B cell (primary cell): Measurements from ENCODE around the gene STPG4. TPM values are rescaled to one million over a fixed set of nuclear protein-coding genes. Genes with fewer than 3 reads are reported as not detected.

Experiments used
- ATAC-seq: fragments of 200-7000 bp; cut with Tn5 transposase; one replicate; pipeline ENCODE4 v1.10.0; 2021; ENCODE audit warnings: low read depth, mild to moderate bottlenecking, moderate number of reproducible peaks, moderate library complexity
- CTCF ChIA-PET: fragments of 350-600 bp; sonication (Branson Sonifier 250); formaldehyde crosslinking; loops from one replicate; lab custom pipeline; 2021; ENCODE audit warnings: antibody characterized with exemption, inconsistent platforms; lab: Charles Lee
- POLR2A ChIA-PET: fragments of 350-600 bp; sonication (Branson Sonifier 250); formaldehyde crosslinking; loops from one replicate; lab custom pipeline; 2021; ENCODE audit warnings: antibody characterized with exemption; lab: Charles Lee
- DNase-seq: peaks from one replicate; pipeline ENCODE4 v3.0.0; 2013
- H2AFZ ChIP-seq: 2 replicates; pipeline ENCODE4 v1.6.1; 2012; ENCODE audit warnings: mild to moderate bottlenecking, low read depth, low read length; ENCODE audit not compliant: insufficient read depth, poor library complexity, severe bottlenecking
- H3K27ac ChIP-seq, 2 donors: 1 replicate in 1 of 2; 2 replicates in 1 of 2; pipeline ENCODE4 v1.5.1; 2012 to 2013; ENCODE audit warnings: low read length in 2 of 2, mild to moderate bottlenecking in 2 of 2, moderate library complexity in 1 of 2
- H3K27me3 ChIP-seq, 4 experiments: fragments of 200-600 bp in 1 of 4; sonication (generic) in 1 of 4; replicated peaks in 1 of 4; 1 replicate in 2 of 4; 2 replicates in 2 of 4; pipeline versions ENCODE4 v1.6.1 to v1.7.0; 2013 to 2016; ENCODE audit warnings: low read length in 3 of 4, mild to moderate bottlenecking in 2 of 4, mixed read lengths in 1 of 4, moderate library complexity in 1 of 4; ENCODE audit not compliant: insufficient read depth in 4 of 4, control insufficient read depth in 3 of 4; ENCODE audit errors: control extremely low read depth in 1 of 4
- H3K36me3 ChIP-seq, 2 experiments: replicated peaks in 1 of 2; 1 replicate in 1 of 2; 2 replicates in 1 of 2; pipeline versions ENCODE4 v1.6.1 to v1.7.1; 2013; ENCODE audit warnings: low read length in 1 of 2; ENCODE audit not compliant: insufficient read depth in 2 of 2, control insufficient read depth in 1 of 2; ENCODE audit errors: control extremely low read depth in 1 of 2, extremely low read depth in 1 of 2
- H3K4me1 ChIP-seq, 2 donors: fragments of 200-600 bp in 1 of 2; sonication (generic) in 1 of 2; 1 replicate in 1 of 2; 2 replicates in 1 of 2; pipeline versions ENCODE4 v1.5.1 to v1.6.1; 2013 to 2017; ENCODE audit warnings: low read length in 2 of 2; ENCODE audit not compliant: control insufficient read depth in 2 of 2, insufficient read depth in 2 of 2
- H3K4me2 ChIP-seq: replicated peaks from 2 replicates; pipeline ENCODE3; 2012; ENCODE audit warnings: mild to moderate bottlenecking, low read depth, low read length; ENCODE audit not compliant: poor library complexity, severe bottlenecking
- H3K4me3 ChIP-seq, 5 experiments: fragments of 200-600 bp in 1 of 5; sonication (generic) in 1 of 5; 1 replicate in 3 of 5; 2 replicates in 2 of 5; pipeline versions ENCODE4 v1.5.1 to v1.7.0; 2011 to 2016; ENCODE audit warnings: low read length in 4 of 5, mild to moderate bottlenecking in 4 of 5, low read depth in 2 of 5, control low read depth in 1 of 5, moderate library complexity in 1 of 5; ENCODE audit not compliant: insufficient read depth in 1 of 5; ENCODE audit errors: control extremely low read depth in 1 of 5, extremely low read depth in 1 of 5
- H3K79me2 ChIP-seq: fragments of 200-600 bp; sonication (generic); one replicate; pipeline ENCODE4 v1.6.0; 2016; ENCODE audit warnings: low read length; ENCODE audit not compliant: control insufficient read depth, insufficient read depth
- H3K9ac ChIP-seq: fragments of 200-600 bp; sonication (generic); 2 replicates; pipeline ENCODE4 v1.6.1; 2017; ENCODE audit warnings: mild to moderate bottlenecking, low read length, moderate library complexity
- H3K9me3 ChIP-seq, 3 donors: one replicate each; pipeline versions ENCODE4 v1.6.1 to v1.7.1; 2013; ENCODE audit warnings: low read length in 2 of 3; ENCODE audit not compliant: control insufficient read depth in 2 of 3, insufficient read depth in 1 of 3; ENCODE audit errors: control extremely low read depth in 1 of 3
- H4K20me1 ChIP-seq: 2 replicates; pipeline ENCODE4 v1.6.0; 2012; ENCODE audit warnings: mild to moderate bottlenecking, low read length; ENCODE audit not compliant: insufficient read depth, control insufficient read depth, poor library complexity, severe bottlenecking
- H3K27ac Mint-ChIP-seq: one replicate; pipeline ENCODE4 v1.8.0; 2021; ENCODE audit warnings: mixed read lengths
- H3K27me3 Mint-ChIP-seq: one replicate; pipeline ENCODE4 v1.8.0; 2021; ENCODE audit warnings: mixed read lengths
- H3K4me1 Mint-ChIP-seq: one replicate; pipeline ENCODE4 v1.8.0; 2021; ENCODE audit warnings: mixed read lengths
- H3K4me3 Mint-ChIP-seq: one replicate; pipeline ENCODE4 v1.8.0; 2021; ENCODE audit warnings: mixed read lengths
- H3K9me3 Mint-ChIP-seq: one replicate; pipeline ENCODE4 v1.8.0; 2022; ENCODE audit warnings: mixed read lengths; ENCODE audit not compliant: insufficient read depth
- CTCF ChIP-seq: fragments of 200-600 bp; IDR thresholded peaks from one replicate; pipeline ENCODE4 v1.8.0; 2022; ENCODE audit warnings: antibody characterized with exemption, mild to moderate bottlenecking
- EZH2 ChIP-seq: IDR thresholded peaks from 2 replicates; pipeline ENCODE4 v1.6.1; 2012; ENCODE audit warnings: borderline replicate concordance, low read depth, mild to moderate bottlenecking, moderate library complexity, low read length; ENCODE audit not compliant: insufficient read depth, poor library complexity, severe bottlenecking
- WGBS: methylation state at CpG from one replicate; pipeline ENCODE4 v1.1.5; 2013; ENCODE audit warnings: missing lambda C conversion rate; ENCODE audit not compliant: insufficient coverage; 5-methylcytosine and 5-hydroxymethylcytosine counted together
- intact Hi-C: fragments of 100-400 bp; cut with micrococcal nuclease; formaldehyde crosslinking; loops from one replicate; pipeline ENCODE4 v1.10.0; 2022
- polyA plus RNA-seq: library from polyadenylated mRNA; depleted of rRNA; stranded (reverse); fragments of >200 nt; gene quantifications from 2 replicates; pipeline ENCODE4 v1.2.3, GENCODE V29; 2012
- total RNA-seq, 2 donors: library from RNA; stranded (reverse); fragments of 120-200 nt in 1 of 2; gene quantifications; 1 replicate in 1 of 2; 2 replicates in 1 of 2; pipeline versions ENCODE4 v1.2.3 to v1.2.4, GENCODE V29; 2013 to 2022

Gene STPG4
- total and polyA plus RNA-seq, 2 donors (not counting 1 experiment from before 2014, with no cell fraction given) = 0.31 to 0.79 TPM

- no peak for TF ChIP-seq EZH2
- no peak for TF ChIP-seq CTCF
- H3K9me3 ChIP-seq = no peaks in the 10 kb centered on the region
- WGBS = 100% methylated on average over 1 of the region's 3 CpGs
- CTCF ChIA-PET = no interaction called here
- H3K27me3 ChIP-seq = no peaks in the 10 kb centered on the region
- Mint-ChIP-seq H3K27ac (no peak overlapping the region), H3K27me3 (no peaks in the 10 kb centered on the region), H3K4me3 (no peak overlapping the region), H3K4me1 (no peaks in the 10 kb centered on the region), H3K9me3 (no peaks in the 10 kb centered on the region)
- no peak overlapping the region for H3K9ac ChIP-seq
- peaks cover 5 to 50% of the 10 kb centered on the region in 2 experiments for H3K36me3 ChIP-seq
- intact Hi-C loops = no loop called here
- DNase-seq = no peak
- POLR2A ChIA-PET = no interaction called here
- no peak for ATAC-seq
- H4K20me1 ChIP-seq = no peaks in the 10 kb centered on the region
- H3K4me3 ChIP-seq = no peak overlapping the region
- H2AFZ ChIP-seq = no peak overlapping the region
- H3K4me1 ChIP-seq = no peaks in the 10 kb centered on the region
- no peak overlapping the region for H3K27ac ChIP-seq
- no peaks in the 10 kb centered on the region for H3K79me2 ChIP-seq
- no peak overlapping the region for H3K4me2 ChIP-seq
Measured at GRCh38 chr2:47147021-47147420, 8.1 kb downstream of the STPG4 start.

- Histone ChIP-seq H3K27me3 (no peaks in the 10 kb centered on the region), H3K27ac (no peak overlapping the region), H3K79me2 (no peaks in the 10 kb centered on the region), H3K9me3 (no peaks in the 10 kb centered on the region), H3K4me2 (no peak overlapping the region), H2AFZ (no peak overlapping the region), H3K4me3 (no peak overlapping the region), H3K4me1 (no peaks in the 10 kb centered on the region), H3K9ac (no peak overlapping the region), H4K20me1 (no peaks in the 10 kb centered on the region), H3K36me3 (peaks cover 5 to 41% of the 10 kb centered on the region in 2 experiments)
- CTCF ChIA-PET = no interaction called here
- POLR2A ChIA-PET = no interaction called here
- H3K4me1 Mint-ChIP-seq = no peaks in the 10 kb centered on the region
- no CpG with 5 or more reads among the region's 1 CpG for WGBS
- TF ChIP-seq EZH2 (no peak), CTCF (no peak)
- DNase-seq (no peak), ATAC-seq (no peak)
- no peak overlapping the region for H3K4me3 Mint-ChIP-seq
- intact Hi-C loops = no loop called here
- no peaks in the 10 kb centered on the region for H3K27me3 Mint-ChIP-seq
- no peak overlapping the region for H3K27ac Mint-ChIP-seq
- no peaks in the 10 kb centered on the region for H3K9me3 Mint-ChIP-seq
Measured at GRCh38 chr2:47145466-47145865, 9.6 kb downstream of the STPG4 start.
